IPS DF 4.7 (cell line): ENCODE data around the gene COA1.
"Not testable (repeated sequence)": the region's sequence is repeated elsewhere in the genome, so short reads cannot be mapped to it uniquely, and the experiment has no call there.

Experiments used
- DNase-seq: peaks from one replicate; pipeline ENCODE4 v3.0.0-alpha.2; 2013; ENCODE audit warnings: low spot score; ENCODE audit errors: extremely low read depth

Gene COA1

GRCh38 chr7:43727003-43727402 is 2.3 kb downstream of the COA1 start:
- DNase-seq = no peak

GRCh38 chr7:43726466-43726865 is 2.9 kb downstream of the COA1 start:
- no peak for DNase-seq

- no peak for DNase-seq
Observed at GRCh38 chr7:43725251-43725650, 4.1 kb downstream of the COA1 start.

GRCh38 chr7:43723007-43723341 is 6.3 kb downstream of the COA1 start:
- DNase-seq = no peak

GRCh38 chr7:43721193-43721806 is 8.0 kb downstream of the COA1 start:
- DNase-seq = no peak

GRCh38 chr7:43716598-43716997 is 12.7 kb downstream of the COA1 start:
- no peak for DNase-seq

- DNase-seq = not testable (repeated sequence)
Observed at GRCh38 chr7:43715966-43716365, 13.4 kb downstream of the COA1 start.

GRCh38 chr7:43711503-43711902 is 17.8 kb downstream of the COA1 start:
- no peak for DNase-seq

GRCh38 chr7:43708055-43708454 is 21.3 kb downstream of the COA1 start:
- DNase-seq = not testable (repeated sequence)

GRCh38 chr7:43703573-43703972 is 25.8 kb downstream of the COA1 start:
- DNase-seq = no peak

GRCh38 chr7:43702974-43703373 is 26.3 kb downstream of the COA1 start:
- no peak for DNase-seq

- no peak for DNase-seq
Observed at GRCh38 chr7:43701929-43702328, 27.4 kb downstream of the COA1 start.

GRCh38 chr7:43701500-43701854 is 27.8 kb downstream of the COA1 start:
- DNase-seq = no peak

- no peak for DNase-seq
Observed at GRCh38 chr7:43700646-43701499, 28.4 kb downstream of the COA1 start.

- no peak for DNase-seq
Observed at GRCh38 chr7:43700059-43700501, 29.2 kb downstream of the COA1 start.

- no peak for DNase-seq
Observed at GRCh38 chr7:43698460-43699255, 30.7 kb downstream of the COA1 start.

GRCh38 chr7:43697690-43698089 is 31.6 kb downstream of the COA1 start:
- DNase-seq = no peak

GRCh38 chr7:43695365-43695764 is 34.0 kb downstream of the COA1 start:
- DNase-seq = no peak

GRCh38 chr7:43694399-43694748 is 34.9 kb downstream of the COA1 start:
- no peak for DNase-seq

- DNase-seq = no peak
Observed at GRCh38 chr7:43693687-43694398, 35.5 kb downstream of the COA1 start.

- no peak for DNase-seq
Observed at GRCh38 chr7:43692582-43693373, 36.5 kb downstream of the COA1 start.
